Left lung (tissue), 10 donors: ENCODE results near the gene EPB41L4A. TPM values are rescaled to one million over a fixed set of nuclear protein-coding genes. Genes with fewer than 3 reads are reported as not detected.

ENCODE experiments used
- ATAC-seq: fragments of 200-7000 bp; cut with Tn5 transposase; one replicate; pipeline ENCODE4 v1.9.1; 2020; ENCODE audit warnings: moderate library complexity
- DNase-seq, 4 donors: peaks; one replicate each; pipeline ENCODE4 v3.0.0-alpha.2; 2013 to 2020
- H3K27ac ChIP-seq, 2 donors: fragments of 200-600 bp; sonication (generic) in 1 of 2; one replicate each; pipeline versions ENCODE4 v1.5.0 to v1.8.0; 2020 to 2021
- H3K27me3 ChIP-seq, 2 donors: fragments of 200-600 bp; sonication (generic) in 1 of 2; one replicate each; pipeline versions ENCODE4 v1.5.0 to v1.8.0; 2020 to 2021
- H3K36me3 ChIP-seq, 2 donors: fragments of 200-600 bp; sonication (generic) in 1 of 2; one replicate each; pipeline versions ENCODE4 v1.5.0 to v1.8.0; 2020 to 2021
- H3K4me1 ChIP-seq, 2 donors: fragments of 200-600 bp; one replicate each; pipeline ENCODE4 v1.8.0; 2021
- H3K4me3 ChIP-seq, 2 donors: fragments of 200-600 bp; sonication (generic) in 1 of 2; one replicate each; pipeline versions ENCODE4 v1.5.0 to v1.8.0; 2020 to 2021; ENCODE audit warnings: mild to moderate bottlenecking in 1 of 2
- H3K9me3 ChIP-seq, 2 donors: fragments of 200-600 bp; sonication (generic) in 1 of 2; one replicate each; pipeline versions ENCODE4 v1.5.0 to v1.8.0; 2020 to 2021
- intact Hi-C, 2 donors: fragments of 100-400 bp; cut with DNase I; formaldehyde crosslinking; loops; one replicate each; pipeline versions ENCODE4 v1.11.2 to v1.14.2; 2022
- polyA plus RNA-seq, 6 donors: library from polyadenylated mRNA; unstranded; fragments of 120-200 nt; gene quantifications; one replicate each; pipeline ENCODE4 v1.2.1, GENCODE V29; 2013; ENCODE audit not compliant: insufficient read length in 6 of 6
- total RNA-seq, 2 donors: library from RNA; stranded (reverse); fragmentation: NEBNext Ultra II Directional; extraction: Animal tissue kit (Norgen Biotek cat#: 25700); gene quantifications; one replicate each; pipeline ENCODE4 v1.2.1, GENCODE V29; 2021
- TF ChIP-seq, protein P1 (sequence below), 2 donors: fragments of 200-600 bp; sonication (generic) in 1 of 2; IDR thresholded peaks; one replicate each; pipeline versions ENCODE4 v1.5.0 to v1.8.0; 2021; ENCODE audit warnings: antibody characterized with exemption in 2 of 2
- donor health status: DM: no; HTN: yes; CAD: no.
- donor health status: DM: no; HTN: no; CAD: no.

EPB41L4A gene
- total and polyA plus RNA-seq, 8 donors: 13.6 to 31.3 (median 17.6) TPM

DNA sequence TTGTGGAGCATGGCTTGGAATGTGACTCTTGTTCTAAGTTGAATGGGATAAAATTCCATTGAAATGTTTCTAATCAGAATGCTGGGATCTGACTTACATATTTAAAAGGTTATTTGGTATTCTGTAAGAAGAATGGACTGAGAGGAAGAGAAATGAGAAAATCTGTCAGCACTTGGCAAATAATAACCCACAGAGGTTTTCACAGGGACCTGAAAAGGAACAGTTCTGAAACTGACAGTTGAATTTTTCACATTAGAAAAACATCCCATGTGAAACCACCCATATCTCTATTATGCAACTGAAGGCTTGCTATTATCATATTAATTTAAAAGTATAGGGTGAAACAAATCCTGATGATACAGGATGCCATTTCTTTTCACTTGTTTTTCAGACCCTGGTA lies 302.7 kb downstream of the EPB41L4A start:
- DNase-seq (no peak), ATAC-seq (no peak)
- H3K27me3 ChIP-seq: no peaks in the 10 kb centered on the region
- H3K4me1 ChIP-seq: peaks cover 0 to 3% of the 10 kb centered on the region in 2 donors
- no peaks in the 10 kb centered on the region for H3K36me3 ChIP-seq
- no peaks in the 10 kb centered on the region for H3K9me3 ChIP-seq
- no peak overlapping the region for H3K4me3 ChIP-seq
- intact Hi-C loops: no loop called here
- TF ChIP-seq, protein P1, sequence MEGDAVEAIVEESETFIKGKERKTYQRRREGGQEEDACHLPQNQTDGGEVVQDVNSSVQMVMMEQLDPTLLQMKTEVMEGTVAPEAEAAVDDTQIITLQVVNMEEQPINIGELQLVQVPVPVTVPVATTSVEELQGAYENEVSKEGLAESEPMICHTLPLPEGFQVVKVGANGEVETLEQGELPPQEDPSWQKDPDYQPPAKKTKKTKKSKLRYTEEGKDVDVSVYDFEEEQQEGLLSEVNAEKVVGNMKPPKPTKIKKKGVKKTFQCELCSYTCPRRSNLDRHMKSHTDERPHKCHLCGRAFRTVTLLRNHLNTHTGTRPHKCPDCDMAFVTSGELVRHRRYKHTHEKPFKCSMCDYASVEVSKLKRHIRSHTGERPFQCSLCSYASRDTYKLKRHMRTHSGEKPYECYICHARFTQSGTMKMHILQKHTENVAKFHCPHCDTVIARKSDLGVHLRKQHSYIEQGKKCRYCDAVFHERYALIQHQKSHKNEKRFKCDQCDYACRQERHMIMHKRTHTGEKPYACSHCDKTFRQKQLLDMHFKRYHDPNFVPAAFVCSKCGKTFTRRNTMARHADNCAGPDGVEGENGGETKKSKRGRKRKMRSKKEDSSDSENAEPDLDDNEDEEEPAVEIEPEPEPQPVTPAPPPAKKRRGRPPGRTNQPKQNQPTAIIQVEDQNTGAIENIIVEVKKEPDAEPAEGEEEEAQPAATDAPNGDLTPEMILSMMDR (IDR thresholded peaks at IDR 0.05): no peak
- no peak overlapping the region for H3K27ac ChIP-seq

DNA sequence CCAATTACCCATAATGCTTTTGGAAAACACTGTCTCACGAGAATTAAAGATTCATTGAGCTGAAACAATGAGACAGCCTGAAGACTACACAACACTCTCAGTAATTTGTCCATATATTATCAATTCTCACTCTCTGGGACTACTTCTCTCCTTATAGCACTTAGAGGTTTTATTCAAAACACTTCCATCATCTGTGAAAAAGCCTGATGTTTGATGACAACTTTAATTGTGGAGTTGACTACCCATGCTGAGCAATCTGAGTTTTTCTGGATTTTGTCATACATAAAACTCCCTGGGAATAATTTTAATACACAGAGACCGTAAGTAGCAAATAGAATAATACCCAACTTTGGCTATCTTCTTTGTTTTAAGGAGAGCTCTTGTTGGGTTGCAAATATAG lies 305.5 kb downstream of the EPB41L4A start:
- no peaks in the 10 kb centered on the region for H3K27me3 ChIP-seq
- ATAC-seq (no peak), DNase-seq (no peak)
- TF ChIP-seq, protein P1 (IDR thresholded peaks at IDR 0.05): no peak
- peaks cover 0 to 12% of the 10 kb centered on the region in 2 donors for H3K4me1 ChIP-seq
- H3K27ac ChIP-seq: no peak overlapping the region
- intact Hi-C loops: no loop called here
- H3K36me3 ChIP-seq: no peaks in the 10 kb centered on the region
- H3K9me3 ChIP-seq: no peaks in the 10 kb centered on the region
- H3K4me3 ChIP-seq: no peak overlapping the region
